HG02884 (cell line): ENCODE results near the gene ANGPTL5.
"Not testable (repeated sequence)": the region's sequence is repeated elsewhere in the genome, so short reads cannot be mapped to it uniquely, and the experiment has no call there.

Source experiments
- ATAC-seq: cut with Tn5 transposase; IDR thresholded peaks from one replicate; pipeline ENCODE4 v1.9.1; 2021; ENCODE audit warnings: mild to moderate bottlenecking, moderate library complexity; ENCODE audit not compliant: unreplicated experiment

The ANGPTL5 gene

DNA sequence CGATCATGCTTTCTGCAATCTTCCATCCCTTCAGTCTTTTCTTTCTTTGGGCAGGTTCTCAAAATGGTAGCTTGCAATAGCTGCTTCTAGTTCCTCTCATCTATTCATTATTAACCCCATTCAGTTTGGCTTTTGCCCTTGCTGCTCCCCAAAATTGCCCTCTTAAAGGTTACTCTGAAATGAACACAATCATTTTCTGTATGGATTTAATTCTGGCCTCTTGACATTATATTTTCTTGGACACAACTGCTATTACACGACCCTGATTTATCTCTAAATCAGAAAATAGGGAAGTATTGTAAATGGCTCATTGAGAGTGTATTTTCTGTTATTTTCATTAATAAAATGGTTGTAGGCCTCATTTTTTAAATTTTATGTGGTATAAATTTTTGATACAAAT, at the start of gene ANGPTL5:
Gene ANGPTL5 (minus strand): TSS at position 101 of the 400 bp plus-strand sequence. CDS start 8,613 bp downstream, outside the sequence.
- no peak for ATAC-seq

DNA sequence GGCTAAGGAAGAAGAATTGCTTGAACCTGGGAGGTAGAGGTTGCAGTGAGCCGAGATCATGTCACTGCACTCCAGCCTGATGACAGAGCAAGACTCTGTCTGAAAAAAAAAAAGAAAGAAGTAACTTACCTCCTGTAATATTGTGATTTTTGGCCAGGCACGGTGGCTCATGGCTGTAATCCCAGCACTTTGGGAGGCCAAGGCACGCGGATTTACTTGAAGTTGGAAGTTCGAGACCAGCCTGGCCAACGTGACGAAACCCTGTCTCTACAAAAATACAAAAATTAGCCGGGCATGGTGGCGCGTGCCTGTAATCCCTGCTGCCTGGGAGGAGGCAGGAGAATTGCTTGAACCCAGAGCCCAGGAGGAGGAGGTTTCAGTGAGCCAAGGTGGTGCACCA, 47.9 kb upstream of the ANGPTL5 start:
- not testable (repeated sequence) for ATAC-seq

DNA sequence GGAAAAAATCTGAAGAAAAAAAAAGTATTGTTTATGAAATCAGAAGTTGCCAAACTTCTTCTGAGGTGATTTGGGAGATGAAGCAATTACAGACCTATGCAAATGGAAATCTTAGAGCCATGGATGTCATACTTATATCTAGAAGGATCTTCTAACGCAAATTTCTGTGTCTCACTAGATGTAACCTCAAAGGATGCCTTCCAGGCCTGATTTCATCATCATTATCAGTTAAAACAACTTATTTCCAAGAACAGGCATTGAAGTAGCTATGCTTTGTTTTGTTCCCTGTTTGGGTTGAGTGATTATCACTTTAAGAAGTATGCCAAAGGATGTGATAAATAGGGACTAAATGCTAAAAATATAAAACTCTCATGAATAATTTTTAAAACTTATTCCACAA, 43.9 kb upstream of the ANGPTL5 start:
- ATAC-seq: no peak

DNA sequence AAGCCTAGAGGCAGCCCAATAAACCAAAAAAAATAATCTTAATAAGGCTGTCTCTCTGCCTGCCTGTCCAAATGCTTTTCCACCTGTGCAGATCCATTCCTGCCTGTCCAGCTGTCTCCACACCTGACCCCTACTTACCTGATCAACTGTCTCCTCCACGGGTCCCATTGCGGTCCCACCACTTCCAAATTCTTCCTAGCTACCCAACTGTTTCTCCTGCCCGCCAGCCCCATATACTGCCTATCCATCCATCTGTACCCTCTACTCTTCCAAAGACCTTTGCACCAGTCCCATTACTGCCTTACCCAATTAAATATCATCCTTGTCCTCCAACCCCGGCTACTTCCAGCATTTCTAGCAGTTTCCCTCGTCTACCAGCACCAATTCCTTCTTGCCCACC, 39.4 kb upstream of the ANGPTL5 start:
- ATAC-seq: no peak

DNA sequence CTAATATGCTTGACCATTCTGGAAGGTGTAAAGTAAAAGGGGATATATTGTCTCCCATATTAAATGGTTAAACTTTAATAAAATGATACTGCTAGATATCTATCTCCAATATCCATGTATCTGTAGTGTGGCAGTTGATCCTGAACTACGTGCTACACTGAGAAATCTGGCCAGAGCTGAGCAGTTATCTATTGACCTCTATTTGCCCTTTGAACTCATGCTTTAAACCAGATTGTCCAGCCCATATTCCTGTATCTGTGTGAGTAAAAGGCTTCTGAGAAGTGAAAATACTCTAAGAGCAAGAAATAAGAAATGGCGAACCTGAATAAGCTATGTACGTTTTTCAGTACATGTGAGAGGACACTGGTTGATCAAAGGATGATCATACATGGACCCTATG, 39.0 kb upstream of the ANGPTL5 start:
- ATAC-seq: no peak

GRCh38 chr11:101949680-101950220, 33.4 kb upstream of the ANGPTL5 start:
- ATAC-seq: no peak

DNA sequence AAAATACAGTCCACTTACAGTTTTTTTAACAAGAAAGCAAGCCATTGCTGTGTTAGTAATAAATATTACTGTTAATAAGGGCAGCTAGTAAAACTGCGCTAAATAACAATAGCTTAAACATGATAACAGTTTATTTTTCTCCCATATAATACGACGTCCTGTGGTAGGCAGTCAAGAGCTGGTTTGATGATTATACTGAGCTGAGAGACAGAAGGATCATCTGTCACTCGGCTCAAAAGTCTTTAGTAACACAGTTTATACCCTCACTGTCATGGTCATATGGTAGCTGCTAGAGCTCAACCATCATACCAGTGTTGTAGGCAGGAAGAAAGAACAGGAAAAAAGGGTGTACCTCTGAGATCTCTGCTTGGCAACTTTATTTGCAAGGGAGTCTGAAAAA, 29.1 kb upstream of the ANGPTL5 start:
- no peak for ATAC-seq

- ATAC-seq: no peak
Observed at GRCh38 chr11:101944923-101945322, 28.6 kb upstream of the ANGPTL5 start.

DNA sequence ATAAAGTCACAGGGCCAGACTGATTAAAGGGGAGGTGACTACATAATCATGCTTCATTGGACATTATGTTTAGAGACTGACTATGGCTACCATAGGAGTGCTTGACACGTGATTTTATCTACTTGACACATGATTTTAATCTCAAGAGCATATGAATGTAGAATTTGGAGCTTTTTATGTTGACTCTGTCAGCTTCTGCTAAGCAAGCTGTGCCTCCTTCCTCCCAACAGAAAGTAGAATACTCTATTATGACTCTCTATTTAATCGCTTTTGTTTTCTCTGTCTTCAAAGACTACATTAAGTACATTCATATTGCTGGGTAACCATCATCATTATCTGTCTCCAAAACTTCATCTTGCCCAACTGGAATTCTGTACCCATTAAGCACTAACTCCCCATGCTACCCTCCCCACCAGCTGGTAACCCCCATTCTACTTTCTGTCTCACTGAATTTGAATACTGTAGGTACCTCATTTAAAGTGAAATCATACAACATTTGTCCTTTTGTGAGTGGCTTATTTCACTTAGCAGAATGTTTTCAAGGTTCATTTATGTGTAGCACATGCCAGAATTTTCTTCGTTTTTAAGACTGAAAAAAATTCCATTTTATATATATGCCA, 24.7 kb upstream of the ANGPTL5 start:
- no peak for ATAC-seq

GRCh38 chr11:101931692-101932091, 15.4 kb upstream of the ANGPTL5 start:
- ATAC-seq: no peak

- ATAC-seq: no peak
Observed at GRCh38 chr11:101929294-101929915, 13.1 kb upstream of the ANGPTL5 start.

DNA sequence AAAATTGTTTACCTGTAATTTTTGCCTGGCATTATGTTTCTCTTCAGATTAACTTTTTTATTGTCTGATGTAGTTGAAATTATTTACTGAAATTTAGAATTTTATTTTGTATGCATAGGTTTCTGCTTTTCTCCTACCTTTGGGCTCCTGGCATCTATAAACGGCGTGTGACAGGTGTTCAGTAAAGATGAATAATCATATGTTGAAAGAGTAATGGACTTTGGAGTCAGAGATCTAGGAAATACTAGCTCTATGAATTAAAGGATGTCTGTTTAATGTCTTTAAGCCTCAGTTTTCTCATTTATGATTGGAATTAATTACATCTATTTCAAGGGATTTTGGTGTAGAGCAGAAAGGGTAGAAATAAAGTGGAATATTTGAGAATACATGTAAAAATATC, 7.2 kb upstream of the ANGPTL5 start:
- ATAC-seq: no peak

DNA sequence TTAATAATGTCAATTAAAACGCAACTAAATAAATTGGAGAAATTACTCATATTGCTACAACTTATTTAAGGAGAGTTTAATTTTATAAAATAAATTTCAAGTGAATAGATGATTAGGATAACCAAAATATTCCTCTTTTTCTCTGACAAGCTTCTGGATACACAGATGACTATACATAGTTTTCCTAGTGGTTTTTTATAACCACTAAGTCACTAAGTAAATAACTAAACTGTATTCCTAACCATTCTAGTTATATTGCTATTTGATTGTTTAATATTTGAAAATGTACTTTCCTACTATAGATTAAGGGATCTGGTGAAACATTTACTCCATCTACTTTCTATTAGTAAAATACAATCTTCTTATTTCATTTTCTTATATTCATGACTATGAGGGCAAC, 4.7 kb upstream of the ANGPTL5 start:
- ATAC-seq: no peak

GRCh38 chr11:101917226-101917625, 904 bp upstream of the ANGPTL5 start:
- ATAC-seq: no peak

- ATAC-seq: peak; percentile 38
Observed at GRCh38 chr11:101915791-101916291, 481 bp downstream of the ANGPTL5 start.

DNA sequence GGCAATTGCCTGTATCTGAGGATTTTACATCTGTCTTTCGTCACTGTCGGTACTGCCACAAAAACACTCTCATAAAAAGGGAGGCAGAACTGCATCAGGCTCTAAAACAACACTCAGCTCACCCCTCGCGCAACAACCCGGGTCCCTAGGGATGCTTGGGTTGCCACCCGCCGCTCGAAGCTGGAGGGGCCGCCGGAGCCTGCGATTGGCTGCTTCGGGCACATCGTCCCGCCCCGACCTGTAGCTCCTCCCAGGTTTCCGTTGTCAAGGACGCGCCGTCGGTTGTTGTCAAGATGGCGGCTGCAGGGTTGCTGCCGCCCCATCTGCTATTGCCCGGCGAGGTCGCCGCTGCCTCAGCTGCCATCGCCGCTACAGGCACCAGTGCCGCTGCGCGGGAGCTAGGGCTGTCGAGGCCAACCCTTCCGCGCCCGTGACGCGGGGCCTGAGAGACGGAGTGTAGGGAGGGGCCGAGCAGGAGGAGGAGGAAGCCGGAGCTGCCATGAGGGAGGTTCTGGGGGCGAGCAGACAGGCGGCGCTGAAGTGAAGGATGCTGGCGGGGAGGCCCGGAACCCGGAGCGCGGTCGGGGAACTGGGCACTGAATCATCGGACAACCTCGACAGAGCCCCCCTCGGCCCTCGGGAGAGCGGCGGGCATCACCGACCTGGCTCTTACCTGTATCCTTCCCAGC, 1.4 kb downstream of the ANGPTL5 start, which contains the start of gene CEP126:
Gene CEP126 (plus strand): TSS at position 273 of the 689 bp plus-strand sequence. CDS start 275 bp downstream, at position 548.
- ATAC-seq: peak; percentile 99

GRCh38 chr11:101914341-101914737, 2.0 kb downstream of the ANGPTL5 start:
- no peak for ATAC-seq

DNA sequence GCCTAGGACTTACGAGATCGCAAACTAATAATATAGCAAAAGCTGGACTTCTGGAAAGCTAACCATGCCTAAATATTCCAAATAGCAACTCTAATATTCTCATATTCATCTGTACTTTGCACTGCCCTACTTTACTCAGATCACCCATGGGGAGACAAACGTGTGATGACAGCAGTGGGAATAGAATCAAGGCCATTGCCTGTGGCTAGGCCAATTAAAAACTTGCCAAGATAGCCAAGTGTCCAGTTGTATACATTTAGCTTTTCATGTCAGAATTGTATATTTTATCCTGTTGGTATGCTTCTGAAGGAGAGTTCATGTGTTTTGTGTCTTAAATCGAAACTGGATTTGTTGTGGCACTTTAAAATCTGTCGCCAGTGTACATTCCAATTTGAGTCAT, 2.7 kb downstream of the ANGPTL5 start:
- no peak for ATAC-seq

GRCh38 chr11:101912823-101913284, 3.5 kb downstream of the ANGPTL5 start:
- ATAC-seq: no peak

- ATAC-seq: no peak
Observed at GRCh38 chr11:101909087-101909486, 7.2 kb downstream of the ANGPTL5 start.

DNA sequence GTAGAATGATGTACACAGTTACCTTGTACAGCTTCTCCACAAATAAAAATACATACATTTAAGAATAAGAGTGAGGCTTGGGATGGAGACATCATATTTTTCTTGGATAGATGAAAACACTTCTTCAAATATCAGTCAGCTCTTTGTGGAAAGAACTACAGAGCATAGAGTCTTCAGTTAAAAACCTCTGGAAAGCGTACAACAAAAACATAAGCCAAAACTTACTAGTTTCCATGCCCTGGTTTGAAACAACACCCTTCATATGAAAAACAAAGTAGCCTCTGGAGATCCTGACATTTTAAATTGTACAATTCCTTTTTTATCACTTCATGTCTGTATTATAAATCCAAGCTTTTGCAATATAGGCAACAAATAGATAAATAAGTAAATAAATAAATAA, 8.5 kb downstream of the ANGPTL5 start:
- ATAC-seq: no peak

- ATAC-seq: no peak
Observed at GRCh38 chr11:101894505-101894904, 21.8 kb downstream of the ANGPTL5 start.
